DOHH2 (cell line): Measurements from ENCODE around the gene RNU11.

ENCODE experiments used
- EZH2phosphoT487 ChIP-seq: fragments of 200-600 bp; sonication (generic); IDR thresholded peaks from 2 replicates; pipeline ENCODE4 v1.6.1; 2017; ENCODE audit warnings: borderline replicate concordance, mild to moderate bottlenecking, antibody characterized with exemption, low read length, moderate library complexity, mixed read lengths
- TF ChIP-seq, protein P1 (sequence below): fragments of 200-600 bp; sonication (generic); IDR thresholded peaks from one replicate; pipeline ENCODE4 v1.5.1; 2014; ENCODE audit warnings: antibody characterized with exemption, mild to moderate bottlenecking, low read depth, low read length; ENCODE audit not compliant: poor library complexity, severe bottlenecking

DNA sequence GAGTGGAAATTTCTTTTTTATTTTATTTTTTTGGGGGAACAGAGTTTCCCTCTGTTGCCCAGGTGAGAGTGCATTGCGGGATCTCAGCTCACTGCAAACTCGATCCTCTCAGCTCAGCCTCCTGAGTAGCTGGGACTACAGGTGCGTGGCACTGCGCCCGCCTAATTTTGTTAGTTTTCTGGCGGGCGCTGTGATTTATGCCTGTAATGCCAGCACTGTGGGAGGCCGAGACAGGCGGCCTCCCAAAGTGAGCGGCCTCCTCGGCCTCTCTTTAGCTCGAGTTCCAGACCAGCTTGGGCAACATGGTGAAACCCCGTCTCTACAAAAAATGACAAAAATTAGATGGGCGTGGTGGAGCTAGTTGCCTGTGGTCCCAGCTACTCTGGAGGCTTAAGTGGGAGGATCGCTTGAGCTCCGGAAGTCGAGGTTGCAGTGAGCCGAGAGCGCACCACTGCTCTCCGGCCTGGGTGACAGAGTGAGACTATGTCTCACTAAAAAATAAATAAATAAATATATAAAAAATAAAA lies 22.9 kb downstream of the RNU11 start:
- no peak for TF ChIP-seq EZH2phosphoT487
- TF ChIP-seq, protein P1, sequence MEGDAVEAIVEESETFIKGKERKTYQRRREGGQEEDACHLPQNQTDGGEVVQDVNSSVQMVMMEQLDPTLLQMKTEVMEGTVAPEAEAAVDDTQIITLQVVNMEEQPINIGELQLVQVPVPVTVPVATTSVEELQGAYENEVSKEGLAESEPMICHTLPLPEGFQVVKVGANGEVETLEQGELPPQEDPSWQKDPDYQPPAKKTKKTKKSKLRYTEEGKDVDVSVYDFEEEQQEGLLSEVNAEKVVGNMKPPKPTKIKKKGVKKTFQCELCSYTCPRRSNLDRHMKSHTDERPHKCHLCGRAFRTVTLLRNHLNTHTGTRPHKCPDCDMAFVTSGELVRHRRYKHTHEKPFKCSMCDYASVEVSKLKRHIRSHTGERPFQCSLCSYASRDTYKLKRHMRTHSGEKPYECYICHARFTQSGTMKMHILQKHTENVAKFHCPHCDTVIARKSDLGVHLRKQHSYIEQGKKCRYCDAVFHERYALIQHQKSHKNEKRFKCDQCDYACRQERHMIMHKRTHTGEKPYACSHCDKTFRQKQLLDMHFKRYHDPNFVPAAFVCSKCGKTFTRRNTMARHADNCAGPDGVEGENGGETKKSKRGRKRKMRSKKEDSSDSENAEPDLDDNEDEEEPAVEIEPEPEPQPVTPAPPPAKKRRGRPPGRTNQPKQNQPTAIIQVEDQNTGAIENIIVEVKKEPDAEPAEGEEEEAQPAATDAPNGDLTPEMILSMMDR: no peak
